B cell (primary cell): Measurements from ENCODE around the gene NCKAP1.
"Not testable (repeated sequence)": the region's sequence is repeated elsewhere in the genome, so short reads cannot be mapped to it uniquely, and the experiment has no call there.

Experiments
- EZH2 ChIP-seq: IDR thresholded peaks from 2 replicates; pipeline ENCODE4 v1.6.1; 2012; ENCODE audit warnings: borderline replicate concordance, low read depth, mild to moderate bottlenecking, moderate library complexity, low read length; ENCODE audit not compliant: insufficient read depth, poor library complexity, severe bottlenecking
- TF ChIP-seq, protein P1 (sequence below): fragments of 200-600 bp; IDR thresholded peaks from one replicate; pipeline ENCODE4 v1.8.0; 2022; ENCODE audit warnings: antibody characterized with exemption, mild to moderate bottlenecking

DNA sequence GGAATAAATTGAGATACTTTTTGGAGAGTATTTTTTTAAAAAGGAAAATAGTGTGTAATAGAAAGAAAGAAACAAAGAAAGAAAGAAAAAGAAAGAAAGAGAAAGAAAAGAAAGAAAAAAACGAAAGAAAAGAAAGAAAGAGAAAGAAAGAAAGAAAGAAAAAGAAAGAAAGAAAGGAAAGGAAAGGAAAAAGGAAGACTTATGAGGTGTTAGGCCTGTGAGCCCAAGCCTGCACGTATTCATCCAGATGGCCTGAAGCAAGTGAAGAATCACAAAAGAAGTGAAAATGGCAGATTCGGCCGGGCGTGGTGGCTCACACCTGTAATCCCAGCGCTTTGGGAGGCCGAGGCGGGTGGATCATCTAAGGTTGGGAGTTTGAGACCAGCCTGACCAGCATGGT, 5.3 kb upstream of the NCKAP1 start:
- TF ChIP-seq, protein P1, sequence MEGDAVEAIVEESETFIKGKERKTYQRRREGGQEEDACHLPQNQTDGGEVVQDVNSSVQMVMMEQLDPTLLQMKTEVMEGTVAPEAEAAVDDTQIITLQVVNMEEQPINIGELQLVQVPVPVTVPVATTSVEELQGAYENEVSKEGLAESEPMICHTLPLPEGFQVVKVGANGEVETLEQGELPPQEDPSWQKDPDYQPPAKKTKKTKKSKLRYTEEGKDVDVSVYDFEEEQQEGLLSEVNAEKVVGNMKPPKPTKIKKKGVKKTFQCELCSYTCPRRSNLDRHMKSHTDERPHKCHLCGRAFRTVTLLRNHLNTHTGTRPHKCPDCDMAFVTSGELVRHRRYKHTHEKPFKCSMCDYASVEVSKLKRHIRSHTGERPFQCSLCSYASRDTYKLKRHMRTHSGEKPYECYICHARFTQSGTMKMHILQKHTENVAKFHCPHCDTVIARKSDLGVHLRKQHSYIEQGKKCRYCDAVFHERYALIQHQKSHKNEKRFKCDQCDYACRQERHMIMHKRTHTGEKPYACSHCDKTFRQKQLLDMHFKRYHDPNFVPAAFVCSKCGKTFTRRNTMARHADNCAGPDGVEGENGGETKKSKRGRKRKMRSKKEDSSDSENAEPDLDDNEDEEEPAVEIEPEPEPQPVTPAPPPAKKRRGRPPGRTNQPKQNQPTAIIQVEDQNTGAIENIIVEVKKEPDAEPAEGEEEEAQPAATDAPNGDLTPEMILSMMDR = not testable (repeated sequence)
- not testable (repeated sequence) for TF ChIP-seq EZH2
